Endothelial cell of umbilical vein (primary cell): ENCODE measurements around the gene C1QL2. TPM values are rescaled to one million over a fixed set of nuclear protein-coding genes. Genes with fewer than 3 reads are reported as not detected.

Experiments used
- BruUV-seq: library from RNA; stranded (reverse); fragments of 400-500 nt; replicated peaks from 2 replicates; lab custom pipeline; 2021; lab: Mats Ljungman, UMichigan
- CTCF ChIA-PET: fragments of 300-600, 350-600 bp; sonication (Branson Sonifier 250); formaldehyde crosslinking; loops from one replicate; lab custom pipeline; 2021; ENCODE audit warnings: antibody characterized with exemption, inconsistent platforms; lab: Charles Lee
- POLR2A ChIA-PET: fragments of 300-600, 350-600 bp; sonication (Branson Sonifier 250); formaldehyde crosslinking; loops from one replicate; lab custom pipeline; 2021; ENCODE audit warnings: antibody characterized with exemption, inconsistent platforms; lab: Charles Lee
- DNase-seq: peaks from one replicate; pipeline ENCODE4 v3.0.0-alpha.2; 2011; ENCODE audit warnings: low read depth, low spot score
- FAIRE-seq: peaks from 2 replicates; lab custom pipeline; 2011; peaks lifted over from hg19 to GRCh38; lab: Jason Lieb, UNC
- H2AFZ ChIP-seq: 2 replicates; pipeline ENCODE4 v1.6.0; 2012; ENCODE audit warnings: low read depth, low read length, control low read depth, inconsistent platforms
- H3K27ac ChIP-seq: 2 replicates; pipeline ENCODE4 v1.5.1; 2011; ENCODE audit warnings: low read depth, mild to moderate bottlenecking, control low read depth, low read length, moderate library complexity; ENCODE audit not compliant: insufficient read depth
- H3K27me3 ChIP-seq, 2 experiments: 2 replicates each; pipeline versions ENCODE4 v1.6.0 to v1.6.1; 2011; ENCODE audit warnings: low read length in 2 of 2, mixed read lengths in 1 of 2; ENCODE audit not compliant: control insufficient read depth in 2 of 2, insufficient read depth in 2 of 2
- H3K36me3 ChIP-seq, 2 experiments: 2 replicates in 1 of 2; 3 replicates in 1 of 2; pipeline ENCODE4 v1.5.1; 2011; ENCODE audit warnings: low read length in 2 of 2, mild to moderate bottlenecking in 1 of 2, moderate library complexity in 1 of 2; ENCODE audit not compliant: control insufficient read depth in 2 of 2, insufficient read depth in 2 of 2; ENCODE audit errors: extremely low read depth in 1 of 2
- H3K4me1 ChIP-seq: 3 replicates; pipeline ENCODE4 v1.5.1; 2011; ENCODE audit warnings: mild to moderate bottlenecking, low read length; ENCODE audit not compliant: control insufficient read depth, insufficient read depth; ENCODE audit errors: extremely low read depth
- H3K4me2 ChIP-seq: 2 replicates; pipeline ENCODE4 v1.6.1; 2011; ENCODE audit warnings: low read length, control low read depth, mixed read lengths; ENCODE audit not compliant: insufficient read depth
- H3K4me3 ChIP-seq, 3 experiments: fragments of 200-600 bp in 1 of 3; sonication (generic), shearing (Covaris generic) in 1 of 3; replicated peaks in 1 of 3; 2 replicates each; pipeline ENCODE4 v1.5.1; 2011 to 2016; ENCODE audit warnings: control low read depth in 3 of 3, low read length in 3 of 3, mild to moderate bottlenecking in 2 of 3, inconsistent platforms in 1 of 3, low read depth in 1 of 3, moderate library complexity in 1 of 3; ENCODE audit not compliant: insufficient read depth in 1 of 3
- H3K79me2 ChIP-seq: 2 replicates; pipeline ENCODE4 v1.6.0; 2012; ENCODE audit warnings: low read length, inconsistent platforms; ENCODE audit not compliant: control insufficient read depth, insufficient read depth
- H3K9ac ChIP-seq: replicated peaks from 2 replicates; pipeline ENCODE3; 2011; ENCODE audit warnings: low read length, control low read depth; ENCODE audit not compliant: insufficient read depth; ENCODE audit errors: extremely low read depth
- H3K9me1 ChIP-seq: replicated peaks from 3 replicates; pipeline ENCODE4 v1.6.0; 2011; ENCODE audit warnings: mild to moderate bottlenecking, low read length; ENCODE audit not compliant: control insufficient read depth, insufficient read depth; ENCODE audit errors: extremely low read depth
- H3K9me3 ChIP-seq: replicated peaks from 2 replicates; pipeline ENCODE4 v1.5.1; 2012; ENCODE audit warnings: low read length, inconsistent platforms; ENCODE audit not compliant: control insufficient read depth, insufficient read depth
- H4K20me1 ChIP-seq: replicated peaks from 2 replicates; pipeline ENCODE3; 2011; ENCODE audit warnings: mild to moderate bottlenecking, low read length; ENCODE audit not compliant: control insufficient read depth, insufficient read depth; ENCODE audit errors: extremely low read depth
- CTCF ChIP-seq, 2 donors: IDR thresholded peaks; 1 replicate in 1 of 2; 2 replicates in 1 of 2; pipeline ENCODE4 v1.5.1; 2011; ENCODE audit warnings: low read length in 2 of 2, mild to moderate bottlenecking in 2 of 2, moderate library complexity in 2 of 2, control low read depth in 1 of 2, inconsistent platforms in 1 of 2, low read depth in 1 of 2; ENCODE audit not compliant: insufficient read depth in 1 of 2; ENCODE audit errors: extremely low read depth in 1 of 2
- EZH2 ChIP-seq: IDR thresholded peaks from 2 replicates; pipeline ENCODE4 v1.6.1; 2012; ENCODE audit warnings: borderline replicate concordance, low read depth, mild to moderate bottlenecking, moderate library complexity, low read length, inconsistent platforms; ENCODE audit not compliant: severe bottlenecking
- FOS ChIP-seq: IDR thresholded peaks from 2 replicates; pipeline ENCODE4 v1.6.1; 2011; ENCODE audit warnings: mild to moderate bottlenecking, low read length, moderate library complexity, borderline replicate concordance; ENCODE audit not compliant: insufficient read depth
- JUN ChIP-seq: IDR thresholded peaks from 2 replicates; pipeline ENCODE4 v1.6.1; 2011; ENCODE audit warnings: borderline replicate concordance, low read depth; ENCODE audit not compliant: insufficient read length, insufficient read depth
- POLR2A ChIP-seq: IDR thresholded peaks from 2 replicates; pipeline ENCODE4 v1.6.1; 2012; ENCODE audit warnings: low read depth, mild to moderate bottlenecking, control low read depth, low read length
- dilution Hi-C: fragments of 300-500 bp; cut with MboI; formaldehyde crosslinking; loops from one replicate; pipeline ENCODE4 v1.15.0; 2019; ENCODE audit warnings: low sequenced_read_pairs; ENCODE audit not compliant: extremely low pct_ligation_motif_present
- intact Hi-C: fragments of 100-400 bp; cut with micrococcal nuclease; formaldehyde crosslinking; loops from one replicate; pipeline ENCODE4 v1.10.0; 2022
- polyA plus RNA-seq, 4 experiments: library from polyadenylated mRNA; depleted of rRNA in 3 of 4; stranded (reverse) in 3 of 4; unstranded in 1 of 4; fragments of >200 nt; gene quantifications; 2 replicates each; pipeline versions ENCODE4 v1.2.1 to v1.2.3, GENCODE V29; 2011 to 2012; ENCODE audit warnings: missing spikeins in 1 of 4
- total RNA-seq: library from RNA; stranded (reverse); gene quantifications from 2 replicates; pipeline ENCODE4 v1.2.3, GENCODE V29; 2021

Gene C1QL2
- total and polyA plus RNA-seq, 2 donors (not counting 3 experiments of a cell fraction or from before 2014, with no cell fraction given) = not detected

GRCh38 chr2:119112230-119112629, 46.3 kb downstream of the C1QL2 start:
- Histone ChIP-seq H2AFZ (no peak overlapping the region), H3K9me3 (no peaks in the 10 kb centered on the region), H3K27me3 (no peaks in the 10 kb centered on the region), H4K20me1 (no peaks in the 10 kb centered on the region), H3K4me1 (no peaks in the 10 kb centered on the region), H3K79me2 (no peaks in the 10 kb centered on the region), H3K9ac (no peak overlapping the region), H3K9me1 (no peaks in the 10 kb centered on the region), H3K27ac (no peak overlapping the region), H3K4me2 (no peak overlapping the region), H3K36me3 (no peaks in the 10 kb centered on the region), H3K4me3 (no peak overlapping the region)
- BruUV-seq = no TSS peak
- ChIA-PET POLR2A (no interaction called here), CTCF (no interaction called here)
- intact Hi-C loops = no loop called here
- dilution Hi-C loops = no loop called here
- DNase-seq = no peak
- no peak for TF ChIP-seq POLR2A
- TF ChIP-seq FOS = no peak
- no peak for TF ChIP-seq EZH2
- TF ChIP-seq JUN = no peak
- FAIRE-seq = no peak

- Histone ChIP-seq H3K27me3 (no peaks in the 10 kb centered on the region), H3K4me1 (no peaks in the 10 kb centered on the region), H3K27ac (no peak overlapping the region), H3K9me1 (no peaks in the 10 kb centered on the region), H3K4me3 (no peak overlapping the region), H3K4me2 (no peak overlapping the region), H3K79me2 (no peaks in the 10 kb centered on the region), H4K20me1 (no peaks in the 10 kb centered on the region), H3K36me3 (no peaks in the 10 kb centered on the region), H3K9me3 (no peaks in the 10 kb centered on the region), H2AFZ (no peak overlapping the region), H3K9ac (no peak overlapping the region)
- intact Hi-C loops = no loop called here
- DNase-seq (no peak), FAIRE-seq (no peak)
- ChIA-PET CTCF (no interaction called here), POLR2A (no interaction called here)
- dilution Hi-C loops = no loop called here
- TF ChIP-seq CTCF (IDR thresholded peaks at IDR 0.05; ENCODE audit: extremely low read depth in 1 of 2, insufficient read depth in 1 of 2, low read depth in 1 of 2, low read length in 2 of 2) = no peak
- no TSS peak for BruUV-seq
Observed at GRCh38 chr2:119111115-119111975, 47.2 kb downstream of the C1QL2 start.
